Neural cell (in vitro differentiated cells): ENCODE measurements around the gene PLXNA3. TPM values are rescaled to one million over a fixed set of nuclear protein-coding genes. Genes with fewer than 3 reads are reported as not detected.

Experiments
- H2AFZ ChIP-seq: fragments of 200-600, 300-800 bp; sonication (generic), shearing (Covaris generic); 2 replicates; pipeline ENCODE4 v1.6.0; 2014; ENCODE audit warnings: low read depth, mild to moderate bottlenecking, antibody characterized with exemption, low read length, moderate library complexity
- H3F3A ChIP-seq: fragments of 200-600 bp; shearing (Covaris generic); 2 replicates; pipeline ENCODE4 v1.6.1; 2016; ENCODE audit warnings: mild to moderate bottlenecking, moderate library complexity, mixed read lengths, antibody characterized with exemption, low read length; ENCODE audit not compliant: insufficient read depth, poor library complexity, severe bottlenecking
- H3K27ac ChIP-seq: fragments of 200-600, 300-800 bp; sonication (generic), shearing (Covaris generic); 2 replicates; pipeline ENCODE4 v1.5.1; 2014; ENCODE audit warnings: mild to moderate bottlenecking, low read length, moderate library complexity
- H3K27me3 ChIP-seq: fragments of 300-800, 200-600 bp; sonication (generic), shearing (Covaris generic); 2 replicates; pipeline ENCODE4 v1.6.0; 2014; ENCODE audit warnings: mild to moderate bottlenecking, low read depth, low read length, moderate library complexity; ENCODE audit not compliant: insufficient read depth
- H3K36me3 ChIP-seq: fragments of 300-800, 200-600 bp; sonication (generic), shearing (Covaris generic); 2 replicates; pipeline ENCODE4 v1.5.1; 2014; ENCODE audit warnings: mild to moderate bottlenecking, antibody characterized with exemption, low read length, moderate library complexity; ENCODE audit not compliant: insufficient read depth
- H3K4me2 ChIP-seq: fragments of 300-800, 200-600 bp; sonication (generic), shearing (Covaris generic); 2 replicates; pipeline ENCODE4 v1.6.0; 2014; ENCODE audit warnings: mild to moderate bottlenecking, low read length
- H3K4me3 ChIP-seq: fragments of 300-800, 200-600 bp; sonication (generic), shearing (Covaris generic); 2 replicates; pipeline ENCODE4 v1.5.1; 2014; ENCODE audit warnings: mild to moderate bottlenecking, low read length, moderate library complexity
- H3K79me2 ChIP-seq: fragments of 200-600 bp; shearing (Covaris generic); replicated peaks from 2 replicates; pipeline ENCODE4 v1.6.0; 2014; ENCODE audit warnings: mild to moderate bottlenecking, low read length, moderate library complexity; ENCODE audit not compliant: insufficient read depth
- H3K9ac ChIP-seq: fragments of 300-800, 200-600 bp; sonication (generic), shearing (Covaris generic); 2 replicates; pipeline ENCODE4 v1.6.1; 2016; ENCODE audit warnings: mild to moderate bottlenecking, low read length, mixed read lengths
- H3K9me2 ChIP-seq: fragments of 200-600 bp; shearing (Covaris generic); 2 replicates; pipeline ENCODE4 v1.6.1; 2016; ENCODE audit warnings: mild to moderate bottlenecking, low read length, mixed read lengths; ENCODE audit not compliant: insufficient read depth
- H3K9me3 ChIP-seq: fragments of 200-600, 300-800 bp; sonication (generic), shearing (Covaris generic); 2 replicates; pipeline ENCODE4 v1.6.1; 2016; ENCODE audit warnings: mild to moderate bottlenecking, mixed run types, low read length, moderate library complexity, mixed read lengths
- H4K20me1 ChIP-seq: fragments of 200-600 bp; shearing (Covaris generic); 2 replicates; pipeline ENCODE4 v1.6.1; 2016; ENCODE audit warnings: mild to moderate bottlenecking, mixed run types; ENCODE audit not compliant: insufficient read depth
- CTCF ChIP-seq: fragments of 450-650 bp; IDR thresholded peaks from 2 replicates; pipeline ENCODE4 v1.5.1; 2014; ENCODE audit warnings: antibody characterized with exemption, mild to moderate bottlenecking, moderate library complexity; ENCODE audit not compliant: poor library complexity, severe bottlenecking
- EP300 ChIP-seq: fragments of 450-650 bp; conservative IDR thresholded peaks from 2 replicates; pipeline ENCODE4 v1.6.1; 2014; ENCODE audit warnings: antibody characterized with exemption, mild to moderate bottlenecking, moderate library complexity; ENCODE audit not compliant: poor library complexity, severe bottlenecking
- EZH2 ChIP-seq: fragments of 200-600, 300-800 bp; shearing (Covaris generic), sonication (generic); IDR thresholded peaks from 2 replicates; pipeline ENCODE4 v1.6.1; 2014; ENCODE audit warnings: antibody characterized with exemption, low read length, borderline replicate concordance, mild to moderate bottlenecking; ENCODE audit not compliant: insufficient read depth, poor library complexity, severe bottlenecking
- MXI1 ChIP-seq: fragments of 450-650 bp; conservative IDR thresholded peaks from 2 replicates; pipeline ENCODE4 v1.6.1; 2014; ENCODE audit warnings: antibody characterized with exemption, mild to moderate bottlenecking; ENCODE audit not compliant: poor library complexity, severe bottlenecking
- POLR2AphosphoS5 ChIP-seq: IDR thresholded peaks from 2 replicates; pipeline ENCODE4 v1.6.1; 2012
- RAD21 ChIP-seq: fragments of 450-650 bp; conservative IDR thresholded peaks from 2 replicates; pipeline ENCODE4 v1.6.1; 2014; ENCODE audit warnings: antibody characterized with exemption, mild to moderate bottlenecking, moderate library complexity
- REST ChIP-seq: IDR thresholded peaks from 2 replicates; pipeline ENCODE4 v1.6.1; 2012; ENCODE audit warnings: borderline replicate concordance
- SMC3 ChIP-seq: fragments of 450-650 bp; conservative IDR thresholded peaks from 2 replicates; pipeline ENCODE4 v1.6.1; 2014; ENCODE audit warnings: antibody characterized with exemption, mild to moderate bottlenecking, moderate library complexity; ENCODE audit not compliant: poor library complexity
- TAF1 ChIP-seq: IDR thresholded peaks from 2 replicates; pipeline ENCODE4 v1.6.1; 2012; ENCODE audit warnings: low read depth
- polyA plus RNA-seq: library from polyadenylated mRNA; depleted of rRNA; stranded (reverse); fragments of >200 nt; gene quantifications from 2 replicates; pipeline ENCODE4 v1.2.3, GENCODE V29; 2014

Gene PLXNA3
- polyA plus RNA-seq, 1 donor from 2014 or later = 17.2 TPM

GRCh38 chrX:154490414-154491083 lies 32.5 kb downstream of the PLXNA3 start, which contains the start of gene SLC10A3:
SLC10A3 (minus strand) TSS chrX:154490629; CDS start chrX:154488940, 1,689 bp downstream.
- TF ChIP-seq RAD21 (no peak), POLR2AphosphoS5 (peak; percentile 71), CTCF (peak; percentile 15), TAF1 (no peak), SMC3 (peak; percentile 7), REST (peak; percentile 47)
- peak within 1 kb of the TSS; percentile 40 for H2AFZ ChIP-seq
- peak within 1 kb of the TSS; percentile 25 for H3K4me2 ChIP-seq
- H3K4me3 ChIP-seq = peak within 1 kb of the TSS; percentile 67
- no peaks in the 10 kb centered on the region for H3K9me2 ChIP-seq
- H3F3A ChIP-seq = no peaks in the 10 kb centered on the region
- H4K20me1 ChIP-seq = no peaks in the 10 kb centered on the region
- H3K9ac ChIP-seq = peak within 1 kb of the TSS; percentile 74
- H3K79me2 ChIP-seq = no peaks in the 10 kb centered on the region
- no peaks in the 10 kb centered on the region for H3K36me3 ChIP-seq
- no peaks in the 10 kb centered on the region for H3K9me3 ChIP-seq
- H3K27me3 ChIP-seq = no peaks in the 10 kb centered on the region
- peak within 1 kb of the TSS; percentile 81 for H3K27ac ChIP-seq

DNA sequence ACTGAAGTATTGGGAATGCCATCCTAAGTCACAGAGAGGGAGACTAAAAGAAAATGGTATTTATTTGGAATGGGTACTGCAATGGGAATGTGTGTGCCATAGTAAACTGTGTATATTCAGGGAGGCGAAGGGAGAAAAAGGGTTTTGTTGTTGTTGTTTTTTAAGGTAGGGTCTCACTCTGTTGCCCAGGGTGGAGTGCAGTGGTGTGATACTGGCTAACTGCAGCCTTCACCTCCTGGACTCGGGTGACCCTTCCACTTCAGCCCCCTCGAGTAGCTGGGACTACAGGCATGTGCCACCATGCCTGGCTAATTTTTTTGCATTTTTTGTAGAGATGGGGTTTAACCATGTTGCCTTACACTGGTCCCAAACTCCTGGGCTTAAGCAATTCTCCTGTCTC lies 36.6 kb downstream of the PLXNA3 start:
- no peaks in the 10 kb centered on the region for H3K27me3 ChIP-seq
- H3K79me2 ChIP-seq = no peaks in the 10 kb centered on the region
- no peak overlapping the region for H3K27ac ChIP-seq
- H3F3A ChIP-seq = no peaks in the 10 kb centered on the region
- H3K36me3 ChIP-seq = no peaks in the 10 kb centered on the region
- no peaks in the 10 kb centered on the region for H3K9me3 ChIP-seq
- no peak overlapping the region for H3K9ac ChIP-seq
- no peaks in the 10 kb centered on the region for H3K9me2 ChIP-seq
- H3K4me3 ChIP-seq = no peak overlapping the region
- no peak overlapping the region for H2AFZ ChIP-seq
- no peaks in the 10 kb centered on the region for H4K20me1 ChIP-seq
- H3K4me2 ChIP-seq = no peak overlapping the region
- TF ChIP-seq POLR2AphosphoS5 (no peak), REST (no peak), EZH2 (no peak), CTCF (no peak), SMC3 (no peak), MXI1 (no peak), RAD21 (no peak), EP300 (no peak), TAF1 (no peak)
